ENCODE results near the gene TSPAN9. TPM values are rescaled to one million over a fixed set of nuclear protein-coding genes. Genes with fewer than 3 reads are reported as not detected.

Gene TSPAN9
- total and polyA plus RNA-seq, 10 of the 15 experiments (the other 5 are each of a cell fraction or from before 2014, with no cell fraction given), result 0.03 to 1.0 (median 0.12) TPM; not detected in 5

DNA sequence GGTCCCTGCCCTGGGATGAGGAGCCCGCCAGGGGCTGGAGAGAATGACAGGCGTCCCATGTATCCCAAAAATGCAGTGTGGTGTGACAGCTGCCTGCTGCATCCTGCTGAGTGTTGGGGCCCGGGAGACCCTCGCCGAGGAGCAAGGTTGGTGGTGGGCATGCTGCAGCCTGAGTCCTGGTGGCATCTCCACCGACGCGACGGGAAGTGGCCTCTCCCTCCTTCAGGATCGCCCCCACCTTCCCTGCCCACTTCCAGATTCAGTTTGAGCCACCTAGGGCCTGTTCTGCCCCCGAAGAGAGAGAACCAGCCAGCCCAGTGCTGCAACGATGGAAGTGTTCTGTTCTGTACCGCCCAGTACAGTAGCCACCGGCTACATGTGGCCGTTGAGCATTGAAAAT is 70.1 kb downstream of the TSPAN9 start:
- Histone ChIP-seq H3K4me1 (ENCODE audit: control insufficient read depth, insufficient read depth, low read length) (no peaks in the 10 kb centered on the region), H3K79me2 (ENCODE audit: control insufficient read depth, insufficient read depth, low read length) (no peaks in the 10 kb centered on the region), H2AFZ (ENCODE audit: control insufficient read depth, low read depth, low read length) (no peak overlapping the region), H3K27me3 (replicated peaks in 1 of 2; ENCODE audit: control insufficient read depth in 2 of 2, insufficient read depth in 2 of 2, low read length in 1 of 2) (peaks cover 1 to 12% of the 10 kb centered on the region in 2 experiments; a peak in 3 of 4 replicates), H3K36me3 (ENCODE audit: control insufficient read depth in 2 of 2, insufficient read depth in 2 of 2, low read length in 1 of 2) (no peaks in the 10 kb centered on the region), H3K9ac (ENCODE audit: control insufficient read depth, insufficient read depth, low read length) (no peak overlapping the region), H3K9me3 (replicated peaks; ENCODE audit: control insufficient read depth, insufficient read depth, low read length) (no peaks in the 10 kb centered on the region), H4K20me1 (ENCODE audit: control insufficient read depth, insufficient read depth) (no peaks in the 10 kb centered on the region; the same call in 1 of the 2 replicates), H3K4me2 (ENCODE audit: control insufficient read depth, insufficient read depth) (no peak overlapping the region), H3K27ac (ENCODE audit: control insufficient read depth, insufficient read depth) (no peak overlapping the region), H3K4me3 (no peak overlapping the region)
- 20% methylated on average over 15 of the region's 15 CpGs for WGBS (ENCODE audit: insufficient coverage, insufficient replicate concordance, low lambda C conversion rate, missing lambda C conversion rate)
- ChIA-PET SMC1A (ENCODE audit: uncharacterized antibody, unreplicated experiment) (no interaction called here), RAD21 (ENCODE audit: unreplicated experiment) (interaction anchor here (1.7 kb wide), 1 partner anchor 128 kb away, joined by 3 read pairs; no protein-coding TSS in a partner anchor), CTCF (no interaction called here), POLR2A (no interaction called here)
- no TSS peak for BruUV-seq (replicated peaks)
- TF ChIP-seq ZNF622 (IDR thresholded peaks at IDR 0.05), result no peak
- no peak for TF ChIP-seq ETV6 (conservative IDR thresholded peaks at IDR 0.05 in 1 of 2, IDR thresholded peaks at IDR 0.05 in 1 of 2; ENCODE audit: borderline replicate concordance in 1 of 2, low read depth in 1 of 2)
- TF ChIP-seq NRF1 (conservative IDR thresholded peaks at IDR 0.05; ENCODE audit: low read depth, low read length), result no peak
- TF ChIP-seq, protein P1, sequence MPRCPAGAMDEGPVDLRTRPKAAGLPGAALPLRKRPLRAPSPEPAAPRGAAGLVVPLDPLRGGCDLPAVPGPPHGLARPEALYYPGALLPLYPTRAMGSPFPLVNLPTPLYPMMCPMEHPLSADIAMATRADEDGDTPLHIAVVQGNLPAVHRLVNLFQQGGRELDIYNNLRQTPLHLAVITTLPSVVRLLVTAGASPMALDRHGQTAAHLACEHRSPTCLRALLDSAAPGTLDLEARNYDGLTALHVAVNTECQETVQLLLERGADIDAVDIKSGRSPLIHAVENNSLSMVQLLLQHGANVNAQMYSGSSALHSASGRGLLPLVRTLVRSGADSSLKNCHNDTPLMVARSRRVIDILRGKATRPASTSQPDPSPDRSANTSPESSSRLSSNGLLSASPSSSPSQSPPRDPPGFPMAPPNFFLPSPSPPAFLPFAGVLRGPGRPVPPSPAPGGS (IDR thresholded peaks at IDR 0.05; ENCODE audit: borderline replicate concordance, insufficient read depth, low read depth, low read length, poor library complexity, severe bottlenecking), result no peak
- no peak for TF ChIP-seq SMAD5 (IDR thresholded peaks at IDR 0.05; ENCODE audit: low read depth)
- TF ChIP-seq ZSCAN29 (IDR thresholded peaks at IDR 0.05), result no peak
- no peak for TF ChIP-seq TCF3 (IDR thresholded peaks at IDR 0.05; ENCODE audit: borderline replicate concordance, insufficient read depth, low read depth, low read length)
- no peak for TF ChIP-seq TARDBP (IDR thresholded peaks at IDR 0.05; ENCODE audit: borderline replicate concordance)
- FAIRE-seq, result no peak
- no peak for ATAC-seq
- intact Hi-C loops (cut with micrococcal nuclease; ENCODE audit: unreplicated experiment) (no loop called here), in situ Hi-C loops (cut with MboI) (no loop called here)
- no peak for DNase-seq (ENCODE audit: low read depth, low spot score)
